GM21723 (cell line): ENCODE measurements around the gene CLDN25.
"Not testable (repeated sequence)": the region's sequence is repeated elsewhere in the genome, so short reads cannot be mapped to it uniquely, and the experiment has no call there.

ENCODE experiments used
- ATAC-seq: cut with Tn5 transposase; IDR thresholded peaks from one replicate; pipeline ENCODE4 v1.9.1; 2021; ENCODE audit warnings: mild to moderate bottlenecking, moderate library complexity; ENCODE audit not compliant: unreplicated experiment

CLDN25 gene

DNA sequence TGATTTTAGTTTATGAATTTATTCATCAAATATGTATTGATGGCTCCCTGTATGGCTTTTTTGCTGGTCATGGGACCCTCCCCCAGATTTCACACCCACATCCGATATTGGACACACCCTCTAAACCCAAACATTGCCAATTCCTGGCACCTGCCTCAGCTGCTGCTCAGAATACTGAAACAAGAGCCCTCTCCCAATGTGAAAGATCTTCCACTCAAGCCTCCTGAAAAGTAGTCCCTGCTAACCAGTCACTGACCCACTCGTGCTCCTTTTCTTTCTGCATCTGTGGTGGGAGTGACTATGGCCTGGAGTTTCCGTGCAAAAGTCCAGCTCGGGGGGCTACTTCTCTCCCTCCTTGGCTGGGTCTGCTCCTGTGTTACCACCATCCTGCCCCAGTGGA is at the start of gene CLDN25:
CLDN25 (plus strand) TSS at position 301 of the 400 bp plus-strand sequence; CDS start at position 301, 0 bp downstream.
- ATAC-seq = no peak

DNA sequence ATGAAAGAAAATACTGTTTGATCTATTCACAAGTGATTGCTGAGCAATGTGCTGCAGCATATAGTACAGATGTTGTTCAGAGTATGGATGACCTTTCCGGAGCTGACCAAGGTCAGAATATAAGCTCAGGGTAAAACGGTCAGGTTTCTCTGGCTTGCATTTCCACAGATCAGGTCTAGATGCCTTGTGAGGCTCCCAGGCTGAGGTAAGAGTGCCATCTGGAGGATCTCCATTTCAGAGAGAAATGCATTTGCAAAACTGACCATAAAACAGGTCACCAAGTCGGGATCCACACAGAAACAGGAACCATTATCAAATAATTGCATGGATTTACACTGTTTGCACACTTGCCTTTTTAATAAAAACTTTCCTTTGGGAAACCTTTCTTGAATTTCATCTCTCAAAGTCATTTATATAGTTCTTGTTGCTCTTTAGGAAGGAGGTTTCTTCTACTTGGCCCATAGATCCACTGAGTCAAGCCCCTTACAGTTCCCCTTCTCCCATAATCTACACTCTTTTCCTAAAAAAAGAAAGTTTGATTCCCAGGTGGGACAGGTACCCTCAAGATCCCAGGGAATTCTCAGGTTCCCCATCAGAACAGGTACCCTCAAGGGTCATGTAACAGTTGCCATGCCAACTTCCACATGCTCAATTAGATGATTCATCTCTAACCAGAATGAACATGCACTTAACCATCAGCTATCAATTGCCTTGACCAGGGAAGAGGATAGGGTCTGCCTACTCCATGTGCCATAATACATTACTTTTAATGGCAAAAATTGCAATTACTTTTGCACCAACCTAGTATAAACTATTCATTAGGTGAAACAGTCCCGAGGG is 48.5 kb upstream of the CLDN25 start:
- no peak for ATAC-seq

DNA sequence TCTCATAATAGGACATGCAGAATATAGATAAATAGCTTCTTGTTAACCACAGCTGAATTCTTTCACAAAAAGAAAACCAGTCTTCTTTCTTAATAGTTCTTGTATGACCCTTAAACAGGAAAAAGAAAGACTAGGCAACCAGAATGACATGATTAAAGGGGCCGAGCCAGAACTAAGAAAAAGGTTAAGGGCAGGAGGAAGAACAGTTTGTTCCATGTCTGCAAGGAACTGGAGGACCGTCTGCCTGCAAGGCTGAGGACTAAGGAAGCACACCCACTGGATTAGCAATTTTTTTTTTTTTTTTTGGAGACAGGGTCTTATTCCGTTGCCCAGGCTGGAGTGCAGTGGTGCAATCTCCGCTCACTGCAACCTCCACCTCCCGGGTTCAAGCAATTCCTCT is 47.5 kb upstream of the CLDN25 start:
- no peak for ATAC-seq

DNA sequence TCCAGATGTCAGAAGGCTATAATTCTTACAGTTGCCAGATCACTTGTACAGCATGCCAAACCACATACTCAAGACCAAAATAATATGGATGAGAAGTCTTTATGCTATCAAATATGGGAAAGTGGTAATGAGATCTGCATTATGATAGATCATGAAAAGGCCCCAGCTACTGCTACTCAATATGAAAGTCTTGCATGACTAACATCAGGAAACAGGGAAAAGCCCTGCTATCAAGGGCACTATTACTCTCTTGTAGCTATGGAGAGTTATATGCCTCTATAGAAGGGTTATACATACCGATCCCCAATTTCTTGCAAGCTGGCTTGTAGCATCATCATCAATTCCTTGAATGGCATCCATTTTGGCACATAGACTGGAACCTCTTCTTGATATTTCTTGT is 43.3 kb upstream of the CLDN25 start:
- no peak for ATAC-seq

DNA sequence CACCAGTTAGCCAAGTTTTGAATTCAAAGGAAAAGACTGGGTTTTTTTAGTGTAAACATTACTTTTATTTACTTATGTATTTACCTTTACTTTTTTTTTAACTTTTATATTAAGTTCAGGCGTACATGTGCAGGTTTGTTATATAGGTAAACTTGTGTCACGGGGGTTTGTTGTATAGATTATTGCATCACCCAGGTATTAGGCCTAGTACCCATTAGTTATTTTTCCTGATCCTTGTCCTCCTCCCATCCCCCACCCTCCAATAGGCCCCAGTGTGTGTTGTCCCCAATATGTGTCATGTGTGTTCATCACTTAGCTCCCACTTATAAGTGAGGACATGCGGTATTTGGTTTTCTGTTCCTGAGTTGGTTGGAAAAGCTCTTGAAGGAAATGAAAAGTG is 26.7 kb upstream of the CLDN25 start:
- no peak for ATAC-seq

DNA sequence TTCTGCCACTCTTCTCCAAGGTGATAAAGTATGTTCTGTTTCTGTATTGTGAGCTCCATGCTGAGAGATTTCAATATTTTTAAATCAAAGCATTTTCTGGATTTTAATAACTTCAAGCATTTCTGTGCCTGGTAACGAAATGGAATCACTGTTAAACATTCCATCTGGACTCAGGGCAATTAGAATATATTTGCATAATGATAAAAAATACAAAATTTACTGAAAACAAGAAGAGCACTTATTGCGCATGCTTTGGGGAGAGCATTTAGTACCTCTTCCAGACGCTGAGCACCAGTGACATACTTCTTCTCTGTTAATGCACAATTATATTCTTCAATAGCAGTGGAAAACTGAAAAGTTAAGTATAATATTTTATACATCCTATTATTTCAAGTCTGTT is 19.4 kb upstream of the CLDN25 start:
- no peak for ATAC-seq

DNA sequence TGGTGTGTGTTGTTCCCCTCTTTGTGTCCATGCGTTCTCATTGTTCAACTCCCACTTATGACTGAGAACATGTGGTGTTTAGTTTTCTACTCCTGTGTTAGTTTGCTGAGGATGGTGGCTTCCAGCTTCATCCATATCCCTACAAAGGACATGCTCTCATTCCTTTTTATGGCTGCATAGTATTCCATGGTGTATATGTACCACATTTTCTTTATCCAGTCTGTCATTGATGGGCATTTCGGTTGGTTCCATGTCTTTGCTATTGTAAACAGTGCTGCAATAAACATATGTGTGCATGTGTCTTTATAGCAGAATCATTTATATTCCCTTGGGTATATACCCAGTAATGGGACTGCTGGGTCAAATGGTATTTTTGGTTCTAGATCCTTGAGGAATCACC is 16.6 kb upstream of the CLDN25 start:
- ATAC-seq = not testable (repeated sequence)

DNA sequence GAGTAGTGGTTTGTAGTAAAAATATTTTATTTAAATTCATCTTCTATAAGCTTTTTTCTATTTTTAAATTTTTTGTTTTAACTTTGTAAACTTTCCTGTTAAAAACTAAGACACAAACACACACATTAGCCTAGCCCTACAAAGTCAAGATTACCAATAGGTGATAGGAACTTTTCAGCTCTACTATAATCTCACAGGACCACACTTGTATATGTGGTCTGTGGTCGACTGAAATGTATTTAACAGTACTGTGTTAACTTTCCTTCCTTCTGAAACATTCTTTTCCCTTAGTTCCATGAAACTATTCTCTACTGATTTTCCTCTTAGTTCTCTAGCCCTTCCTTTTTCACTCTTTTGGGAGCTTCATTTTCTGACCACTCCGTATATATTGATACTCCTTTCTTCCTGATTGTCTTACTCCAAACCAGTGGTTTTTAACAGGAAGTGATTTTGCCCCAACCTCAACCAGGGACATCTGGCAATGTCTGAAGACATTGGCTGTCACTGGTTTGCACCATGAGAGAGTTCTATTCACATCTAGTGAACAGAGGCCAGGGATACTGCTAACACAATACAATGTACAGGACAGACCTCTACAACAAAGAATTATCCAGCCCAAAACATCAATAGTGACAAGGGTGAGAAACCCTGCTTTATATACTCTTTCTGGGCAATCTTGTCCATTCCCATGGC is 14.9 kb upstream of the CLDN25 start:
- no peak for ATAC-seq

DNA sequence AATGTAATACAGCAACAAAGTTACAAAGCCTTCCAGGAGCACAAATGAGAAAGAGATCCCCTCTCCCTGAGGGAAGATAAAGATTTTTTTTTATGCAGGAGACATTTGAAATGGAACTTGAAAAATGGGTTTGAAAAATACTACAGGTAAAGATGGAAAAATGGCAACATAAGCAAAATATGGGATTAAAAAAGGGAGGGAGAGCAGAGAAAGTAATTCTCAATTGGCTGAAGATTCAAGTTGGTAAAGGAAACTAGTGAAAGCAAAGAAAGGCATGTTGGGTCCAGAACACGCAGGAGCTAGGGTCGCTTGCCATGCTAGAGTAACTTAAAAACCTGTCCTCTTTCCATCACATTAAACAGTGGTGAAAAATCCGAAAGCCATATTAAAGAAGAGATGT is 7.6 kb upstream of the CLDN25 start:
- no peak for ATAC-seq

DNA sequence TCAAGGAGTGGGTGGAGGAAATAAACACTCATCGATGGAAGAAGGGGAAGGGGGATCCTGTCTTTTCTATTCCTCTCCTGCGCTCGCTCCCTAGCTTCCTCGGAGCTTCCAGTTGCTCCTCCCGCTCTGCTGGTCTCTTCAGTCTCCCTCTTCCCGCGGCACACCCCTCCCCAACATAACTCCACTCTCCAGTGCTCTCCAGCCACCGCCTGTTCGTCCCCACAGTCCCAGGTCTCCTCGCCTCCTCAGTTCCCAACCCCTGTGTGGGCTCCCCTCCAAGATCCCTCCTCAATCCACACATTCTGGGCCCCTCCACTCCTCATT is 6.5 kb upstream of the CLDN25 start:
- ATAC-seq = no peak

DNA sequence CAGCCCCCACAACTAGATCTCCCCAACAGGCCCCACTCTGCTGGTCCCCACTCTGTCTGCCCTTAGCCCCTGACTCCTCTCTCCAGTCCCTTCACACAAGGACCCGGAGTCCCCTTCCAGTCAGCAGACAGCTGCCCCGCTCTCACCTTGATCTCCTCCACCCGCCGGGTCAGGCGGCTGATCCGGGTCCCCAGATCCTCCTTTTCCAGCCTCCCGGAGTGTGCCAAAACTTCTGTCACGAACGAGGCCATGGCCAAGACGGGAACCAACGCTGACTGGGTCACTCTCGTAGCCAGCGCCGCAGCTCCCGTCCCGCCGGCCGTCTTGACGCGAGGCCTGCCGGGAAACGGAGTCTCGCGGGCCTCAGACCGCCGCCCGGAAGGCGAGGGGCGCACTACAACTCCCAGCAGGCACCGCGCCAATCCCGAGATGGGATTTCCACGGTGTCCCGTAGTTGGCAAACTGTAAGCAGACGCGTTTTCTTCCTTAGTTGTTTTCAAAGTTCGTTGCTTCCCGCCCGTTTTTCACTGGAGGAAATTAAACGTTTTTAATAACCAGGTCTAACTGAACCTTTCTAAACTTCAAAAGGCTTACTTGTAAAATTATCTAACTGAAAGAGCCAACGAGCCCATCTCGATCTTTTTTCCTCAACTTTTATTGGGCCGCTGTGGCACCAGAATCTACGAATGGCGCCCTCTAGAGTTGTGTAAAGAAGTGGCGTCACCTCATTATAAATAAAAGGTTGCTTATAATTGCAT is 6.0 kb upstream of the CLDN25 start, which contains the start of gene ZW10:
ZW10 (minus strand) TSS at position 277 of the 758 bp plus-strand sequence; CDS start at position 251, 26 bp downstream.
- peak; percentile 98 for ATAC-seq

DNA sequence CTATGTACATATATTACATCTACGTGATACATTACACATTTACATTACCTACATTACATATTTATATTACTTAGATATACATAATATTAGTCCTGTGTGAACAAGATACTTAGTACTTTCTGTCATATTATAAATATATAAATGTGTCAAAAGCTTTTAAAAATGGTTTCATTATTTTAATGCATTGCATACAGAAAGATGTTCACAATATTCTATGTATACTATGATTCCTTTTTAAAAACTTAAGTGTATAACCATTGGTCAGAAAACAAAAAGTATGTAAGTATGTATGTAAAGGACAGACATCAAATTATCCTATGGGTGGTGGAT is 5.5 kb upstream of the CLDN25 start:
- ATAC-seq = no peak

DNA sequence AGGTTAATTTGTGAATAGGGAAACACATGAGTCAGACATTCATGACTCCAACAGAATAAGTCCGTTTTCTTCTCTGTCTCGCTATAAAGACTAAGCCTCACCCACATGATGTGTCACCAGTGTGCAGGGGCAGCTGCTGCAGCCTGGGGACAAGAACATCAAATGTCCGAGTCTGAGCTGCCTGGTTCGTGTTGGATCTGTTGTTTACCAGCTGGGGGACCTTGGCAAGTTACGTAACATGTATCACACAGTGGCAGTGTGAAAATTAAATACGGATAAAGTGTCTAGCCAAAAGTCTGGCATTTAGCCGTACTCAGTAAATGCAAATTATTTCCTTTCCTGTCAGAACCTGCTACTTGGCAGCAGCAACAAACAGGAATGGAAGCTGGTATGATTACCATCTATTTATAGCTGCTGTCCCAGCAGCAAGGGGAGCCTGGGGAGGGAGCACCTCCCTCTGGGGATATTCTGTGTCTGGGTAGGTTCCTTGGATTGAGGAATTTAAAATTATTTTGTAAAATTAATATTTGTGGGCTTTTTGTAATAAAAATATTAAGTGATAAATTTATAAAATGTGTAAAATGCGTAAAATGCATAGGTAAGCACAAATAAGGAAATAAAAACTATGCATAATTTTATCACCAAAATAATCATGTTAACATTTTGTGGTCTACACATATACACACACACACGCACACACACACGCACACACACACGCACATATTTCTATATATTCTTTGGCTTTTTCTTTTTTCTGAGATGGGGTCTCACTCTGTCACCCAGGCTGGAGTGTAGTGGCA is 1.3 kb upstream of the CLDN25 start:
- ATAC-seq = no peak

DNA sequence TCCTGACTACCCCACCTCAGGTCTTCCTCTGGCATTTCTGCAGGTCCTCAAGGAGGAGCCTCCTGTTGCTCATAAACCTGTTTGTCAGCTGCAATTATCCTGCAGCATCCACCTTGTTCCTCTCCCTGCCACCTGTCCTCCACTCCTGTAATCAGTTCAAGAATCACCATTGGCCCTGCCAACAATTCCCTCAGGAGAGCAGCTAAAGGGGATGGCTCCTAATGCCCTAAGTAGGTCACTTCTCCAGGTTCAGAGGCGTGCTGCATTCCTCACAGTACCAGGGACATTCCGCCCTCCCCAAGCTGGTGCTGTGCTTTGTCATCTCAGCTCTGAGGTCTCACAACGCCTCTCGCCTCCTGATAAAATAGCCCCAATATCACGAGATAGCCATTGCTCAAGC is 2.1 kb downstream of the CLDN25 start:
- no peak for ATAC-seq

DNA sequence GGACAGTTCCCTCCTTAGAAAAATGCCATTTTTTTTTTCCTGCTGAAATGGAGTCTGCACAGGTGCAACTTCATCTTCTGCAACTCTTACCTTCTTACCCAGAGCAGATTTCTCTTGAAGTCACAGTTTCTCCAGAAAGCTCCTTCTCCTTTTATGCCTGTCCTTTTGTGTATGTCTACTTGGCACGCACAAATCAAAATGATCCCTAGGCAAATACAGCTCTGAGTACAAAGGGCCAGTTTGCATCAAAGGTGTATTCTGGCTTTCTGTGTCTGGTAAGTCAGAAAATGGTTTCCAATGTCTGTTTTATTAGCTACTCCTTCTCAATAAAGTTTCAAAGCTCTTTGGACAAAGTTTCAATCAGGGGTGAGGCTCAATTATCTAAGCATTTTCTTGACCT is 2.5 kb downstream of the CLDN25 start:
- ATAC-seq = no peak

DNA sequence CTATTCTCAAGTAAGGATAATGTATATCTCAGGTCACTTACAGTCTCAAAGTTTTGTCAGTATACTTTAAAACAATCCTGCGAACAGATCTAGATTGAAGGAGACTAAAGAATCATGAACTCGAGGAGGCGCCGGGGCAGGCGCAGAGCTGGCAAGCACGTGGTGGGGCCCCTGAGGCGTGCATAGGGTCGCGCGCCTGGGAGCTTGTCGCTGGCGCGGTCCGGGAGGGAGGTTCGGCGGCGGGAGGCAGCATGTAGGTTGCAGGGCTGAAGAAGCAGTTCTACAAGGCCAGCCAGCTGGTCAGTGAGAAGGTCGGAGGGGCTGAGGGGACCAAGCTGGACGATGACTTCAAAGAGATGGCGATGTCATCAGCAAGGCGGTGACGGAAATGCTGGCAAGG is 9.4 kb downstream of the CLDN25 start:
- ATAC-seq = not testable (repeated sequence)

DNA sequence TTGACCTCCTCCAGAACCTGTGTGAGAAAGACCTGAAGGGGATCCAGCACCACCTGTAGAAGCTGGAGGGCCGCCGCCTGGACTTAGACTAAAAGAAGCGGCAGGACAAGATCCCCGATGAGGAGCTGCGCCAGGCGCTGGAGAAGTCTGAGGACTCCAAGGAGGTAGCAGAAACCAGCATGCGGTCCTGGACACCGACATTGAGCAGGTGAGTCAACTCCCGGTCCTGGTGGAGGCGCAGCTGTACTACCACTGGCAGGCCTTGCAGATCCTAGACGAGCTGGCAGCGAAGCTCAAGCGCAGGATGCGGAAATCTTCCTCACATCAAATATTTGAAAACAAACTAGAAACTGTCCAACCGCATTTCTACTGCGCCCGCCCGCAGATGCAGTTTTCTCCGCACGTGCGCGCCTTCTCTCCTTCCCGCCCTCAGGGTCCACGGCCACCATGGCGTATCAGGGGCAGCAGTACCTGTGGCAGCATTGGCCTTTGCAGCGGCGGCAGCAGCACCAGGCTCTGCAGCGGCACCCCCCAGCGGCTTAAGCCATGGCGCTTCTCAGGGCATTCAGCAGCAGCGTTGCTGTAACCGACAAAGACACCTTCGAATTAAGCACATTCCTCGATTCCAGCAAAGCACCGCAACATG is 10.2 kb downstream of the CLDN25 start:
- no peak for ATAC-seq

DNA sequence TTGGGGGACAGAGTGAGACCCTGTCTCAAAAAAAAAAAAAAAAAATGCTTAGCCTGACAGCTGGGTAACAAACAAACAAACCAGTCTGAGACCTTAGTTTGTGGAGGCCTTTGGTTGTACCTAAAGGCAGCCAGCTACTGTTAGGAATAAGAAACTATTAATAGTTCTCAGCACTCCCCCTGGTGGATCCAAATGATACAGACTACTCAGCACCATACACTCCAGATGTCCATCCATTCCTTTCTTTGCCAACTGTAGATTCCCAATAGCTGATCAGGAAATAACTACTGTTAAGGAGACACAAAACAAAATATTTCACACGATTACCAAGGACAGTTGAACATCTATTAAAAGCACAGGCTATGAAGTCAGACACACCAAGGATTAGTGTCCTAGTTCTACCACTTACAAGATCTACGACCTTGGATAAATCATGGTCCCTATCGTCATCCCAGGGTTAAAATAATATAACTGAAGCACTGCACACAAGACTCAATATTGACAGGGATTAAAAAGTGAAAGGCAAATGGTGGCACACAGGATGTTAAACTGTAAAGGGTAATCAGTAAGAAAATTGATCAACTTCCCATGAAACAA is 17.2 kb downstream of the CLDN25 start:
- peak; percentile 72 for ATAC-seq

DNA sequence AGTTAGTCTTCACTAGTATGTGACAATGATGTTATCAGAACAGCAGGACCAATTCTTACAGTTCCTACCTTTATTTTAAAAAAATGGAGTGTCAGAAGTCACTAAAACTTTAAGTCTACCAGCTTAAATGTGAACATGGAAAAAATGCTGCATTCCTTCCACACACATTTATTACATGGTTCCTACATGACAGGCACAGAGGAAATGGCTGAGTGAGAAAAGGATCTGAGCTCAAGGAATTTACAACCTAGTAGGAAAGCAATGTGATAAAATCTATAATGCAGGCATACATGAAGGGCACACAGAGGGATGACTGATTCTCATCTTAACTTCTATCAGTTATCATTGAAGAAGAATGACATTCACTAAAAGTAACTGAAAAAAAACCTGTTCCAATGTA is 23.0 kb downstream of the CLDN25 start:
- no peak for ATAC-seq

DNA sequence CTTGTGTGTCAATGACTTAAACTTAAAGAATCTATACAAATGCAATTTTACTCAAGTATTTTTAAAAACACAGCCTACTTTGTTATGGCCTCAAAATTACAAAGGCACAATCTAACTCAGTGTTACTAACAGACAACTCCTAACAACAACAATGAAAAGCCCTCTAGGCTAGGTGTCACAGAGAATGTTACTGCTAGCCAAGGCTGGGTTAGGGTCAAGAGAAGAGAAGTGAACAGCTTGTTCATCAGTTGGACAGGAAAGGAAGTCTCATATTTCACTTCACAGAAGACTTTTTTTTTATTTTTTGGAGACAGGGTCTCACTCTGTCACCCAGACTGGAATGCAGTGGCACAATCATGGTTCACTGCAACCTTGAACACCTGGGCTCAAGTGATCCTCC is 26.0 kb downstream of the CLDN25 start:
- no peak for ATAC-seq
